ENCODE data around the gene CCDC148.
"Not testable (repeated sequence)": the region's sequence is repeated elsewhere in the genome, so short reads cannot be mapped to it uniquely, and the experiment has no call there.

Gene CCDC148

GRCh38 chr2:158276619-158277471, 179.7 kb downstream of the CCDC148 start:
- no peak for DNase-seq

GRCh38 chr2:158273791-158274190, 182.8 kb downstream of the CCDC148 start:
- no peak for DNase-seq

GRCh38 chr2:158270536-158270935, 186.0 kb downstream of the CCDC148 start:
- no peak for DNase-seq

DNA sequence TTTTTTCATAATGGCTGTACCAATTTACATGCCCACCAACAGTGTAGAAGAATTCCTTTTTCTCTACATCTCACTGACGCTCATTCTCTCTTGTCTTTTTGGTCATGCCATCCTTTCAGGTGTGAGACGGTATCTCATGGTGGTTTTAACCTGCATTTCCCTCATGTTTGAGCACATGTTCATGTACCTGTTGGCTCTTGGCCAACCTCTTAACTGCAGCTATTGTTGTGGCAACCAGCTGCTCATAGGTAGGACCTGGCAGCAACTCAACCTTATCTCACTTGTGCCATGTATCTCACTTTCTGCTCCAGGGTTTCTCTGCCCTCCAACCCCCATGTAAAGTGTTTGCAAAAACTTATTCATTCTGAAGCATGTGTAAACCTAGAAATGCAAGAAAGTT, 187.4 kb downstream of the CCDC148 start:
- DNase-seq = no peak

- no peak for DNase-seq
These were observed 190.4 kb downstream of the CCDC148 start for GRCh38 chr2:158266111-158266510.

- DNase-seq = no peak
These were observed 201.3 kb downstream of the CCDC148 start for GRCh38 chr2:158255257-158255656.

DNA sequence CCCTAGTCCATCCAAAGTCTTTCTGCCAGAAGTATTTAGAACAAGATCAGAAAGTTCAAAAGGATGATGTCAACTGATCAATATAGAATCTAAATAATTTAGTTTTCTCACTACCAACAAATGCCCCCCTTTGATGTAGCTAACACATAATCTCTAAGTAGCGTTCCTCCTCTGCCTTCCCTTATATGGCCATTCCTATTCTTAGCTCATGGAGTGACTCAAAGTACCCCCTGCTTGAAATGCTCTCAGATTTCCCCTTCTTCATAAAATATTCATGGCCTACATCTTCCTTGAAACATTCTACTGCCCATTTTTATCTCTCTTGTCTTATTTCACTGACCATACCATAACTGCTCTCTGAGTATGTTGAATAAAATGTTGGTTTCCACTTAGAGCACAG, 203.4 kb downstream of the CCDC148 start:
- no peak for DNase-seq

DNA sequence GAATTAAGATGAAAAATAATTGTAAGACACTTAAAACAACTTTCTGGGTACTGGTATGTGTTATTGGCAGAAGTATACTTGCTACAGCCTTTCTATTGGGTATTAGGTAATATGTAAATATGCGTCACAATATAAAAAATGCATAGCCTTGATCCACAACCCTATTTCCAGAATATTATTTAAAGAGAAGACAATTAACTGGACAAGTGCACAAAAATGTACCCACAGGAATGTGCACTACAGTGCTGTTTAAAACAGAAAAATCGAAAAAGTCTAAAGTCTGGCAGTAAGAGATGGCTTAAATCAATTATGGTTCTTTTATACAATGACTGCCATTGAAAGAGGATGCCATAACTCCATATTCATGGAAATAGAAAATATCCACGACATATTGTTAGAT, 205.2 kb downstream of the CCDC148 start:
- DNase-seq = no peak

GRCh38 chr2:158243392-158243791, 213.2 kb downstream of the CCDC148 start:
- DNase-seq = no peak

GRCh38 chr2:158242280-158242679, 214.3 kb downstream of the CCDC148 start:
- no peak for DNase-seq

DNA sequence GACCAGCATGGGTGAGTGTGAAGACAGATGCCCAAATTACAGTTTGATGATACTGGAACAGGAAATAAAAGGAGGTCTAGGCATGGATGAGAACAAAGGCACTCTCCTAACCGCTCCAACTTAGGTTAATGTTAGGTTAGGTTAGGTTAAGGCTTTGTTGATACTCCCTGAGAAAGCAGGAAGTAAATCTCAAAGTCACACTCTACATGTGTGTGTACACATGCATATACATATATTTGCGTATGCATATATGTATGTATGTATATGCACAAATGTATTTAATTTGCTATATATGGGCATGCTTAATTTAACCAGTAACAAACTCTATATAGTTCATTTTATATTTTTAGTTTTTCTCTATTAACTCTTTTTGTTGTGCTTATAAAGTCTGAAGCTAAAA, 215.6 kb downstream of the CCDC148 start:
- DNase-seq = no peak

DNA sequence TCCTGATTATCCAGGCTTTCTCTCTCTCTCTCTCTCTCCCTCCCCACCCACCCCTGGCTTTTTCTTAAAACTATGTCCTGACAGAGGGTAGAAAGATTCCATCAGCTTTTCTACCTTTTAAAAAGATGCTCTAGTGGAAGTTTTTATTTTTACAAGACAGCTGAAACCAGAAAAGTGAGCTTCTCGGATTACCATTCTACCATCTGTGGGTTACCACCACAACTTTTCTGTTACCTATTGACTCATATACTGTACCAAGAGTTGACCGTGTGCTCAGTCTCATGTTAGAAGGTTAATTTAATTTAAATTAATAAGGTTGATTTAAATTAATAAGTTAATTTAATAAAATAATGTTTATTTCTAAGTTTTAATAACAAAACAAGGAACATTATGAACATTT, 217.3 kb downstream of the CCDC148 start:
- no peak for DNase-seq

GRCh38 chr2:158234497-158234896, 222.1 kb downstream of the CCDC148 start:
- no peak for DNase-seq

DNA sequence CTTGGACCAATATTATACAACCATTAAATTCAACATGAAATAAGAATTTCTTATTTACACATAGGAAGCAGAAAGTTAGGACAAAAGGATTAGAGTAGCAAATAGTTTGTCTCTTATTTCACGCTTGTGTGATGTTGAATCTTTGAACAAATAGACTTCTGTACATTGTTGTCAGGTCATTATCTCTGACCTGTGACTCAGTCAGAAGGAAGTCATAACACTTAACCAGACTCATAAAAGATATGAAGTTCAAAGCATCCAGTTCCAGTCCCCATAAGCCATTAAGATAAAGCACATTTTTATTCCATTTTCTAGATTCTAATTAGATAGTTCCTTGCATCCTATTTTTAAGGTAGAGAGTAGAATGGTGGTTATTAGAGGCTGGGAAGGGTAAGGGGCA, 224.1 kb downstream of the CCDC148 start:
- no peak for DNase-seq

DNA sequence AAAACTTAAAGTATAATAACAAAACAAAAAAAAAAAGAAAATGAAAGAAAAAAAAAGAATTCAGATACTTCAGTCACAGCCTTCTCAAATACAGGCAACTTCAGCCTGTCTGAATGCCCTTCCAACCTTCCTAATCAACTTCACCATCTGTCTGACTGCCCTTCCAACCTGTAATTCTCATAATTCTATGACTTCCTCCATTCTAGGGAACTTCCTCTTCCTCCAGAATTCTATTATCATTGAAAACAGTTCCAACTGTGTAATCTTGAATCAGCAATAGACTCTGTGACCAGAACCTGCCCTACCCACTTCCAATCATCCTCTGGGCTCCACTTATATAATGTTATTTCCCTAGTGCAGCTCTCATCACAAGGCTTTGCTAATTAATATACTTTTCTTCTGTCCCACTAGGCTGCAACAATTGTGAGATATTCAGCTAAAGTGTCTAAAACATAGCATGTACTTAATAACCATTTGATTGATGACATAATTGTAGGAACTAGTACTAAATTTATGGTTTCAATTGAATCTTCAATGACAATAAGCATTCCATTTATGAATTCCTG, 227.5 kb downstream of the CCDC148 start:
- DNase-seq = no peak

- DNase-seq = not testable (repeated sequence)
These were observed 233.5 kb downstream of the CCDC148 start for GRCh38 chr2:158223066-158223465.

DNA sequence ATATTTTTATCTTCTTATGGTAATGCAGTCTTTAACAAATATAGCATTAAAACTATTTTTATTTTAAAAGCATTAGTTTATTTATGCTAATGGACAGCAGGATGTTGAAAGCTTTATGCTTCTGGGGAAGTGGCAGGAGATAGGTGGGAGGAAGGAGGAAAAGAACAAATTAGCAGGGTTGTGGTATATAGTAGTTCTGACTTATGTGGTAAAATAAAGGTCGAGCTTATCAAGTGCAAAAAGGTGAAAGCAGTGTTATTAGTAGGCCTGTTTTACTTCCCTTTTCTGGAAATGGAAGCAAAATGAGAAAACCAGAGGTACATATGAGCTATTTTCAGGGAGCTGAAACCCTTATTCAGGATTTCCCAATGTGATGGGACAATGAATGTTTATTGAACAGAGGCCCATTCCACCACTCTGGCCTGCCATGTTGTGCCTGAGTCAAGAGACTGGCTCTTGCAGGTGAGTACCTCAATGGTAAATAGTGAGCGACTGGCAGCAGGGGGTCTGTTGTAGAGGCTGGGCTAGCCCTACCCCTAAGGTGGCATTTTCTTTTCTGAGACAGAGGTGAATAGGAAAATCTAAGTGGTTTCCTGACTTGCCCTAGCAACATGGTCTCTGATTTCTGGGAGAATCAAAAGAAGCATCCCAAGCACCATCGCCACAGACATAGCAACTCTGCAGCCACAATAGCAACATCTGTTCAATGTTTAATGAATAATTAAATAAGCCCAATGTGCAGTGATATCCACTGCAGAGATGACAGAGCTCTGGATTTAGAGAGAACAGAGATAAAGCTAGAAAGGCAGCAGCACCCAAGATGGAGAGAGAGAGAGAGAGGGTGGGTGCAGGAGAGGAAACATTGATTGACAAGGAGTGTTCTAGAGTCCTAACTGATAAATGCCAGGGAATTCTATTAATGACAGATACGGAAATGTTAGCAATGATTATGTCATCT, 235.2 kb downstream of the CCDC148 start:
- DNase-seq = no peak

- DNase-seq = no peak
These were observed 239.0 kb downstream of the CCDC148 start for GRCh38 chr2:158217593-158217992.

- DNase-seq = no peak
These were observed 242.1 kb downstream of the CCDC148 start for GRCh38 chr2:158214431-158214830.

- no peak for DNase-seq
These were observed 242.8 kb downstream of the CCDC148 start for GRCh38 chr2:158213773-158214172.

DNA sequence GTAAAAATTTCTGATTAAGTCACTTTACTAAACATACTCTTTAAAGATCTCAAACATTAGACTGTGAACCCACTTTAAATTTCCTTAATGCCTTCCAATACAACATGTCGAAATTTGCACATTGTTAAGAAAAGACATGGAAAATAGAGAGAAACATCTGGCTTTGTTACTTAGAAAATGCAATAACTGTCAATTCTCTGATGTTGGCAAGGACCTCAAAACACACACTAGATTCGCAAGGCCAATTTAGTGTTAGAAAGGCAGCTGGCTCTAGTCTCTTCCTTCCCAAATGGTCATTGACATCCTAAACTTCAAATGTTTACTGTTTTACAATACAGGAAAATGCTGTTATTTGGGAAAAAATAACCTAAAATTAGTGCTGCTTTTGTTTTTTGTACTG, 244.3 kb downstream of the CCDC148 start:
- DNase-seq = no peak

DNA sequence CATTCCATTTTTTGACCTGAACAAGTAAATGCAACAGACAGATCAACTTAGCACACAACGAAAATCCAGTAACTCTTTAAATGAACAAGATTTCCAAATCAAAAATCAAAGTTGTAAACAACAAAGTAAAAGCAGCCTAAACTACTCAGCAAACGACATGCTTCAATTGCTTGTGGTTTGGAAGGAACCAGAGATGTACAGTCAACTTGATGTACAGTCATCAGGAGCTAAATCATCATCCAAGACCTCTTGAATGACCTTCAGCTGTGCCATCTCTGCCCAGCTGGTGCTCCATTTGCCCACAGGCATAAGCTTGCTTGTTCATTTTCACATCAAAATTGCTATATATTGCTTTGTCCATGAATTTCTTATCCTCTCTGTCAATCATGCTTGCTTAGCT, 245.1 kb downstream of the CCDC148 start:
- DNase-seq = no peak

DNA sequence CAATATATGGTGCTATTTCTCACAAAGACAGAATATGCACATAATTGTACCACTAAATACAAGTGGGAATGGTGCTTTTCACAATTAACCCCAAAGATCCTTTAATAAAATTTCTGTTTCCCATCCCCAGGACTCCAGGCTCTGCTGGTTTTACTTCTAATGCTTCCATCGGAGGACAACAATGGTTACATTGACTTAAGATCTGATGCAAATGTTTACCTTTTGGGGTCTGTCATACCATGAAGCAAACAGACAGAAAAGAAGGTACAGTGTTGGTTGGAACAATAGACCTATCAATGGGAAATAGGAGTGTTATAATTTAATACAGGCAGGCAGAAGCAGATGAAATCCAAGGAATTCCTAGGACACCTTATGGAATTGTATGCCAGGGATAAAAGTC, 249.2 kb downstream of the CCDC148 start:
- no peak for DNase-seq

GRCh38 chr2:158205215-158205614, 251.3 kb downstream of the CCDC148 start:
- no peak for DNase-seq
